ENCODE measurements around the gene IL9R.

- TF ChIP-seq CTCF (IDR thresholded peaks at IDR 0.05) (no peak), POLR2A (IDR thresholded peaks at IDR 0.05) (no peak)
Measured at GRCh38 chrX:156008915-156009314, 11.4 kb downstream of the IL9R start.
